ENCODE data around the gene SCLT1.
"Not testable (repeated sequence)": the region's sequence is repeated elsewhere in the genome, so short reads cannot be mapped to it uniquely, and the experiment has no call there.

Gene SCLT1

DNA sequence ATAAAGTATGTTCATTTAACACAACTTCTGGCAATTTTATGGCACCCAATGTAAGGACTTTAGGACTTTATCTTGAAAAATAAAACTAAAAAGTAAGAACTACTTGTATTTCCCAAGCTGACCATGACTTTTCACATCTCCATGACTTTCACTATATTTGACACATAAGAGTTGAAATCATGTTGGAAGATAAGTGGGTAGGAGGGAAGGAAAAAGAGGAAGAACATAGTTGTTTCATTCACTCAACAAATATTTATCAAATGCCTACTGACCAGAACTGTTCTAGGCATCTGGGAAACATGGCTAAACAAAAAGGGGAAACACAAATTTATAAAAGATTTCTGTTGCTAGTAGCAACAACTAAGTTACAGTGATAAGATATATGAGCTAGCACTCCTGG is 16.0 kb downstream of the SCLT1 start:
- no peak for DNase-seq

DNA sequence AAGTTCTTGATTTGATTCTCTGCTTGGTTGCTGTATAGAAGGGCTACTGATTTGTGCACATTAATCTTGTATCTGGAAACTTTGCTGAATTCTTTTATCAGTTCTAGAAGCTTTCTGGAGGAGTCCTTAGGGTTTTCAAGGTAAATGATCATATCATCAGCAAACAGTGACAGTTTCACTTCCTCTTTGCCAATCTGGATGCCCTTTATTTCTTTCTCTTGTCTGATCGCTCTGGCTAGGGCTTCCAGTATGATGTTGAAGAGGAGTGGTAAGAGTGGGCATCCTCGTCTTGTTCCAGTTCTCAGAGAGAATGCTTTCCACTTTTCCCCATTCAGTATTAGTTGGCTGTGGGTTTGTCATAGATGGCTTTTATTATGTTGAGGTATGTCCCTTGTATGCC is 23.8 kb downstream of the SCLT1 start:
- DNase-seq, result not testable (repeated sequence)

DNA sequence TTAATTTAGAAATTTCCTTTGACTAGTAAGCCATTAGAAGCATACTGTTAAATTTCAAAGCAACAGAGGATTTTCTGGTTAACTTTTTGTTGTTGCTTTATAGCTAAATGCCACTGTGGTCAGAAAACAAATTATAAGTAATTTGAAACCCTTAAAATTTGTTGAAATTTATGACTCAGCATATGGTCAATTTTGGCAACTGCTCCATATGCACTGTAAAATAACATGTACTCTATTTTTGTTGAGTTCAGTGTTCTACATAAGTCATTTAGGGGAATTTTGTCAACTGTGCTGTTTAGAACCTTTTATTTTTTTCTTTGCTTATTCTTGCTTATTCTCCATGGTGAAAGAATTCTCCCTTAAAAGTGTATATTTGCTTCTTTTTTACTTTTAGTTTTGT is 28.6 kb downstream of the SCLT1 start:
- DNase-seq, result no peak

DNA sequence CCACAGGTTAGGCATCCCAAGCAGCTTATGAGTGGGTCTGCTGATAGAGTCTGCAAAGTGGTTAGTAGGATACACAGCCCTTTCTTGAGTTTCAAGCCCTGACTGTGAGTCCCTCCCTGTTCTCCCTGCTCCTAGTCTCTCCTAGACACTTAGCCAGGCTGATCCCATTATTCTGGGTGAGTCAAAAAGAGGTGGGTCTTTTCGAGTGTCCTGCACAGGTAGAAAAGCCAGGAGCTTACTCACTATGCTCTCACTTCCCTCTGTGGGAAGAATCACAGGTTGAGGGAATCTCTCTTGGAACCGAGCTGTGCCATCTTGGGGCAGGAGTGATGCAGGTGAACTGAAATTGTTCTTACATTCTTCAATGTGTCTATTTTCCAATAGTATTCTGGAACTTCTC is 29.7 kb downstream of the SCLT1 start:
- no peak for DNase-seq

DNA sequence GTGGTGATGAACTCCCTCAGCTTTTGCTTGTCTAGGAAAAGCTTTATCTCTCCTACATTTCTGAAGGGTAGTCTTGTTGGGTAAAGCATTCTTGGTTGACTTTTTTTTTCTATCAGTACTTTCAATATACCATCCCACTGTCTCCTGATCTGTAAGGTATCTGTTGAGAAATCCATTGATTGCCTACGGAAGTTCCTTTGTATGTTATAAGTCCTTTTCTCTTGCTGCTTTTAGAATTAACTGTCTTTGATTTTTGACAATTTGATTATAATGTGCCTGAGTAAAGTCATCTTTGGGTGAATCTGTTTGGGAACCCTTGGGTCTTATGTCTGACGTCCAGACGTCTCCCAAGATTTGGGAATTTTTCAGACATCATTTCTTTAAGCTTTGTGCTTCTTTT is 30.8 kb downstream of the SCLT1 start:
- no peak for DNase-seq

DNA sequence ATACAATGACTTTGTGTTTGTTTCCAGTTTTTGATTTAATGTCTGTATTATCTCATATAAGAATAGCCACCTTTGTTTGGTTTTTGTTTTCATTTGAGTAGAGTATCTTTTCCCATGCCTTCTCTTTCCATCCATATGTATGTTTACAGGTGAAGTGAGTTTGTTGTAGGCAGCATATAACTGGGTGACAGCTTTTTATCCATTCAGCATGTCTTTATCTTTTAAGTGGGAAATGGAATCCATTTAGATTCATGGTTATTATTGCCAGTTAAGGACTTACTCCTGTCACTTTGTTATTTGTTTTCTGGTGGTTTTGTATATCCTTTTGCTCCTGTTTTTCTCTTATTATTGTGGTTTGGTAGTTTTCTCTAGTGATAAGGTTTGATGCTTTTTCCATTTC is 34.3 kb downstream of the SCLT1 start:
- DNase-seq, result no peak

DNA sequence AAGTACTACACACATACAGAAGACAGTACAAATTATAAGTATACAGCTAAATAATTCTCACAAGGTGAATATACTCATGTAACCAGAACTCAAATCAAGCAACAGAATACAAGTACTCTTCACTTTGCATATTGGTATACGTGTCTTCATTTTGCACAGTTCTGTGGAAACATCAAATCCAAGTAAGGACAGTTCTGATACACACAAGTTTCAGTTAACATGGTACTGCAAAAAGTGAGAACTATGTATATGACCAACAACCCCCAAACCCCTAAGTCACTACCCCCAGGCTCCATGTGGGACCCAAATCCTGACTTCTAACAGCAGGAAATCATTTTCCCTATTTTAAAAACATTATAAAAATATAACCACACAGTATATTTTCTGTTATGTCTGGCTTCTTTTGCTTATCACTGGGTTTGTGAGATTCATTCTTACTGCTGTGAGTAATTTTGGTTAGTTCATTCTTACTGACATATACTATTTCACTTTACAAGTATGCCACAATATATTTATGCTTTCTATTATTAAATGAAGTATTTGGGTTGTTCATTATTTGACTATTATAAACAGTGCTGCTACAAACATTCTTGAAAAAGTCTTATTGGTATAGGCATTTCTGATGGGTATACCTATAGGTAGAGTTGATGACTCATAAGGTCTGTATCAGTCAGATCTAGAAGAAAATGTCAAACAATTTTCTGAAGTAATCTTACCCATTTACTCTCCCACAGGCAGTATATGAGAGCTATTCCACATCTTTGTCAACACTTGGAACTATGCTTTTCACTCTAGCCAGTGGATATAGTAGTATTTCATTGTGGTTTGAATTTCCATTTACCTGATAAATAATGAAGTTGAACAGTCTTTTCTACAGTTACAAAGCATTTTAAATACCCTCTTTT is 47.0 kb downstream of the SCLT1 start:
- no peak for DNase-seq

DNA sequence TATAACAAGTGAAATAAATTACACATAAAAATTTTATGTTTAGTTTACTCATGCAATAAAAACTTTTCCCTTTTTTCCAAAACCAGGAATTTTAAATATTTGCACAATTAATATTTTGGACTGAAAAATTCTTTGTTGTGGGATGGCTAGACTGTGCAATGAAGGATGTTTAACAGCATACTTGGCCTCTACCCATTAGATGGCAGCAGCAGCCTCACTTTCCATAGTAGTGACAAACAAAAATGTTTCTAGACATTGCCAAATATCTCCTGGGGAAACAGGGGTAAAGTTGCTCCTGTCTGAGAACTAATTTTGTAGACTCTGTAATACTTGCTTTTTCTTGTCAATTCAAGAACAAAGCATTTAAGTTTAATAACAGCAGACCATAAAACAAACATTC is 49.8 kb downstream of the SCLT1 start:
- no peak for DNase-seq

DNA sequence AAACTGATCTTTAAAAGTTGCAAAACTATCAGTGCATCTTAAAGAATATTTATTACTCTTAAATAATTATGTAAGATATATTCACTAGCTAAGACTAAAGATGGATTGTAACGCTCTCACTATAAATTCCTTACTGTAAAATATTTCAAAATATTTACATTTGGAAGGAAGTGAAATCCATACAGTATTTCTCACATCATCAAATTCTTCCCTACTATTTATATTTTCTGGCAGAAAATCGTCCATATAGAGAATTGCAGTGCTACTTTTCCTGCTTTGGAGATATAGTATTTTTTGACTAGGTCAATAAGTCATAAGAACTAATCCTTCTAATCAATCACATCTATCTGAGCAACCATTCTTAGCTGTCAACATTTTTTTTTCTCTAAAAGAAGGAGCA is 52.9 kb downstream of the SCLT1 start:
- DNase-seq, result no peak

DNA sequence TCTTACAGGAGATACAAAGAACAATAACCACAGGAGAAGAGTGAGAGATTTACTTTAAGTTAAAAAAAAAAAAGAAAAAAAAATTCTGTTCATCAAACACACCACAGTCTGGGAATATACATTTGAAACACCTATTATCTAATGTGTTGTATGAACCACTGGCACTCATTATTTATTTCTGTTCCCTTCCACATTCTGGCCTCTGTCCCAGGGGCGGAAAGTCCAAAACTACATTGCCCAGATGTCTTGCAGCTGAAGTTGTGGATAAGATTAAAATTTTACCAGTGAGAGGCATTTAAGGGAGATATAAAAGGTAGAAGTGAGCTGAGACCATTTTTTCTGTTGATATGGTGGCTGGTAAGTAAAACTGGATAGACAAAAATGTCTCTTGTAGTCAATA is 56.2 kb downstream of the SCLT1 start:
- no peak for DNase-seq

DNA sequence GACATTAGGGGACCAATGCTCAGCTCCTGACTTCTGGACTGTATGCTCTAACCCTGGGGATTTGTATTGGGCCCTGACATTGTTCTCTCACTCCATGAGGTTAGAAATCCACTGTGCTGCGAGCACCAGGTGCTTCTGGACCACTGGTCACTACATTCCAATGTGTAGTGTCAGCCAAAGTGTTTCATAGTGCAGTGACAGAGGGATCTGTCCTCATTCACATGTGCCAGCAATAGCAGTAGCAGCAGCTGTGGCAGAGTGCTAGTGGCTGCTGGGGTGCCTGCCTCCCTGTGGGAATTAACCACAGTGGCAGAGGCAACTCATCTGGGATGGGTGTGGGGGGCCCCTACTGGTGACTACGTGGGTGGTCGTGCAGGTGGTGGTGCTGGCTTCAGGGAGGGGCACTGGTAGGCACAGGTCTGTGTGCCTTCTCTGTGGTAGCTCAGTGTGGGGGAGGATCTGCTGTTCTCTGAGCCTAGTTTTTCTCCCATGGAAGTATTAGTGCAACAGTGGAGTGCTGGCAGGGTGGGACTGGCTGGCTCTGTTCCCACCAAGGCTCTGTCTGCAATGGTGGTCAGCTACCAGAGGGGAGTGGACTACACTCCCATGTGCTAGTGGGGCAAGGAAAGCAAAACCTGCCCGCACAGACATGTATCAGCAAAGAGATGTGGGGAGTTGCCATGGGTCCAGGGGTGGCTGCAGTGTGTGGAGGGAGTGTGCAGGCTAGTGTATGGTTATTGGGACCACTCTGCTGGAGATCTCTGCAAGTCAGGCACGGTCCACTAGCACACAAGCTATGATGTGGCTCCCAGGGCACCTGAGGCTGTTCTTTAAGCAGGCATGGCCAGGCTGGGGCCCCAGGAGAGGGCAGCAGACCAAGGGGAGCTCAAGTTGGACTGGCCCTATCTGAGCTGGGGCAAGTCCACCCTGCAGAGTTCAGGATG is 78.5 kb downstream of the SCLT1 start:
- no peak for DNase-seq

DNA sequence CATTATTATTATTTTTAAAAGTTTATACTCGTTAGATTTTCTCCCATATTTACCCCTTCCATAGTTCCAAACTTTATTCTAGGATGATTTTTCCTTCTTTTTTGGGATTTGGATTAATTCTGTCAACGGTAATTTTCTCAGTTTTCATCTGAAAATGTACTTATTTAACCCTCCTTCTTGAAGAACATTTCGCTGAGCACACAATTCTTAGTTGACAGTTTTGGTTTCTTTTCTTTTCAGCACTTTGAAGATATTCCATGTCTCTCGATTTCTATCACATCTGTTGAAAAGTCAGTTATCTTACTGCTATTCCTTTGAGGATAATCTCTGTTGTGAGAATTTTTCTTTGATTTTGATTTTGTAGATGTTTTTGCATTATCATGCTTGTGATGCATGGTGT is 85.2 kb downstream of the SCLT1 start:
- no peak for DNase-seq

DNA sequence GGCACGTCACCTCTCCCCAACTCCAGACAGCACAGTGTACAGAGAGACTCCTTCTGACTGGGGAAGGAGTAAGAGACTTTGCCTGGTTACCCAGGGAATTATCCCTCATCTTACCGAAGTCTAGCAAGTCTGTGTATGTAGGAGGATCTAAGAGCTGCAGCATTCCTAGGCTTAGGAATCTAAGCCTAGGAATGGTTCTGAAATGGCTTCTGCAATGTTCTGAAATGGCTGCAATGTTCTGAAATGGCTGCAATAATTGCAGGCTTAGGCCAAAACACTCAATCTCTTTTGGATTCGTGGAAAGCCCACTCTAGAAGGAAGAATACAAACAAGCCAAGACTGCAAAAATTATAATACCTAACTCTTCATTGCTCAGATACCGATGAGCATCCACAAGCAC is 106.4 kb downstream of the SCLT1 start:
- no peak for DNase-seq

DNA sequence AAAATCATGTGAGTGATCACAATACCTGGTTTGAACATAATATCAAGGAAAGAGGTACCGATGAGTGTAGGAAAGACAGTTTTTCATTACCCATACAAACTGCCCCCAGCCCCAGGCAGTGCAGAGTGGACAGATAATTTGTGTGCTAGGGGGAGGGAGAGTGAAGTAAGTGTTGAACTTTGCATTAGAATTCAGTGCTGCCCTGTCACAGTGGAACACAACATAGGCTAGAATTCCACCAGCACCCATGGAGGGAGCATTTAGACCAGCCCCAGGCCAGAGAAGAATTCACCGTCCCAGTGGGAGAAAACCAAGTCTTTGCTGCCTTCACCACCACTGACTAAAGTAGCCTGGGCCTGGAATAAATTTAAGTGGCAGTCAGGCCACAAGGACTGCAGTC is 107.3 kb downstream of the SCLT1 start:
- no peak for DNase-seq

DNA sequence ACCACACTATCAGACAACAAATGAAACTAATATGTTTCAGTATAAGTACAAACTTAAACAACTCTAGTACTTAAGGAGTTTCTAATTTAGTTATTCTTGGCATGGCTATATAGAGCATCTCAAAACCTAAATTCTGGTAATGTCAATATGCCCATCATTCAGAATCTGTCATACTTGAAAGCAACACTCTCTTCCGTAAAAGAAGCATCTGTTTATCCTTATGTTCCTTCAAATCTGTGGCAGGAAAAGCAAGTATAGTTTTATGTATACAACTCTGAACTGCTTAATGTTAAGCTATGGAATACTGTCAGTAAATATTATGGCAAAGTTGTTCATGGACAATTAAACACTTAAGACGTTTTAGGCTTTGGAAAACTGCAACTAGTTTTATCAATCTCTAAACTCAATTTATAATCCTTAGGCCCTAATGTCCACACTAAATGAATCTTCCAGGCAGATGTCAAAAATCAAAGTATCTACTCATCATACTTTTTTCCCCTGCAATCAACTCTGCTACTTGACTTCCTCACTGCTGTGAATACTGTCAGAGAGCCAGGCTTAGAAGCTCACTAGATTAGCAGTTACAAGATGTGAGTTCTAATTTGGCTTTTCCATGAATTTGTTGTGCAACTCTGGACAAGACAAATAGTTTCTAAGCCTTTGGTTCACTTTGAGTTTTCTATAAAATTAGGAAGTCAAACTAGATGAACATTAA is 109.4 kb downstream of the SCLT1 start:
- no peak for DNase-seq

DNA sequence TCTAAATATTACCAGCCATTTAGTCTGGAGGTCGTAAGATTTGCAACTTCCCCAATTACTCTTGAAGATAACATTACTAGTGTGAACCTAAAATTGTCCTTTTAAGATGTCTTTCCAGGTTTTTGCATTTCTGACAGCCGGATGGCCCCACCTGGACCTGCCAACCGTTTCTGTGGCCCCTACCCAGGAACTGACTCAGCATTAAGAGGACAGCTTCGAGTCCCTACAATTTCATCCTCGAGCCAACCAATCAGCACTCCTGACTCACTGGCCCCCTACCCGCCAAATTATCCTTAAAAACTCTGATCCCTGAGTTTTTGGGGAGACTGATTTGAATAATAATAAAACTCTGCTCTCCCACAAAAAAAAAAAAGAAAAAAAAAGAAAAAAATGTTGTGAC is 112.0 kb downstream of the SCLT1 start:
- DNase-seq, result no peak

DNA sequence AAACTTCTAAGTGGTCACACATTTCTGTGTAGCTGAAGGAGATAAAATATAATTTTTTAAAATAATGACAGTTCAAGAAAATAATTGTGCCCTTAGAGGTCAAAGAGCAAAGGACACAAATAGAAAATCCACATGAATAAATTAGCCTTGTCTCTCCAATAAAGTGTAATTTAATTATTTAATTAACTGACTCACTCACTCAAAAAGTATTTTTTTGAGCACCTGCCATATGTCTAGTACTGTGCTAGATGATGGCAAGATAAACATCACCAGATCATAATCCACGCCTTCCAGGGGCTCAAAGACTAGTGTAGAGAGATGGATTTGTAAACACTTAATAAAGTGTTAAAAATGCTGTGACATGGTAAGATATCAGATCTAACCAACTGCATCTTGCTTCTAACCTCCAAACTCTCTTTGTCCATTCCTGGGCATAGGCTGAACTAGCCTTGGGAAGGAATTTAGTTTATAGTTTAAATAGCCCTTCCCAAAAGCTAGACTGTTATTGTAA is 112.5 kb downstream of the SCLT1 start:
- DNase-seq, result no peak

DNA sequence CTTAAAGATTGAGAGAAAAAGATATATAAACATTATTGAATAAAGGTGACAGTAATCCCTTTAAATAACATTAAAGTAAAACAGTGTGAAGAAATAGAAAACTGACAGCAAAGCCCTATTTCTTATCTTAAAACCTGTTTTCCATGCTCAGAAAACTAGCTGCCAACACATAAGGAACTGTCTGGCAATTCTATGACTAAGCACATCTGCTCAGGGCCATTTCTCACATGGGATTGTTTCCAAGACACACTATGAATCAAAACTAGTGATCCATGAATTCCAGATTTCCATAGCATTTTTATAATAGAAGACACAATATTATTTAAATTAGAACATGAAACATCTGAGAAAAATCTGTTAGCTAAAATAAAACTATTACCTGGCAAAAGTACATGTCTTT is 113.4 kb downstream of the SCLT1 start:
- peak in 7 of 58 donors; percentile 0 to 29 (median 7) for DNase-seq

DNA sequence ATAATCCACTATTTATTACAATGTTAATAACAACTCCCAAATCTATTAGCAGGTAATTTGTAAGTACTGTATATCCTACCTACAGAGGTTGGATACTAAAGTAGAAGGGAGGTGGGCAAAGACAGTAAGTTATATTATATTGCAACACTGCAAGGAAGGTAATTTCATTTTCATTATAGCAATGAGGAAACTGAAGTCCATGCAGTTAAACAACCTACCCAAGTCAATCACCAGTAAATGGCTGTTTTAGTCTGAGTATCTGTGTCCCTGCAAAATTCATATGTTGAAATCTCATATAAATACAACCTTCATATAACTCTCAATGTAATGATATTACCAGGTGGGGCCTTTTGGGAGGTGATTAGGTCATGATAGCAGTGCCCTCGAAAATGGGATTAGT is 114.4 kb downstream of the SCLT1 start:
- no peak for DNase-seq

DNA sequence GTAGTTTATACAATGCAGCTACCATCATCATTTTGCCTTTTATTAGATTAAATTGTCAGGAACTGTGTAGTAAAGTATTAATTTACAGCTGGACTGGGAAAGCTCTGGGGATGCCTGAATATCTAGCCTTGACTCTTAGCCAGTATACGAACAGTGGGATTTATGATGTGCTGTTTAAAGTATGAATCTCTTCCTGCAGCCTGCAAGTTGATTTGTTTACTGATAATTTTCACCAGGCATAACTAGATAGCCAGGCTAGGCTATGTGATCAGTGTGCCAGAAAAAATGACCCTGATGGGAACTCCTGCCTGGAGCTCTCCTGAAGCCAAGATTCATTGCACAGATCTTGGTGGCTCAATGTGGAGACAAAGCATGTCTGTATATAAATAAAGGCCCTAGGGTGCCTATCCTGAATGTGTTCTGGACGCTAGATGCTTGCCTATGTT is 119.2 kb downstream of the SCLT1 start:
- no peak for DNase-seq

DNA sequence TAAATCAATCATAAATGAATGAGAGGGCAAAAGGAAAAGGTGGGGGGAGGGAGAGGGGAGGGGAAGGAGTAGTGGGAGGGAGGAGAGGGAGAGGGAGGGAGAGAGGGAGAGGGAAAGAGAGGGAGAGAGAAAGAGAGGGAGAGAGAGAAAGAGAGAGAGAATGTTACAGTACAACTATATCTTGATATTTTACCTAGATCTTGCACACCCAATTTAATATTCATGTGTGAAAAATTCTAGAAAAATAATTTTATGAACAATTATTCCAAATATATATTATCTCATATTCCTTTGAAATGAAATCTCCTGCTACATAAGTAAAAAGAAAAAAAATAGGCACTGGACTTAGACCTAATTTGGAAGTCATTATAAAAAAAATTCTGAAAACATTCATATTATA is 120.0 kb downstream of the SCLT1 start:
- no peak for DNase-seq

Data from anterior cingulate cortex (tissue), 58 donors.